HG03159 (cell line): Measurements from ENCODE around the gene BDNF.

Experiments used
- ATAC-seq: cut with Tn5 transposase; IDR thresholded peaks from one replicate; pipeline ENCODE4 v1.9.1; 2021; ENCODE audit warnings: mild to moderate bottlenecking, moderate library complexity; ENCODE audit not compliant: unreplicated experiment

The BDNF gene

DNA sequence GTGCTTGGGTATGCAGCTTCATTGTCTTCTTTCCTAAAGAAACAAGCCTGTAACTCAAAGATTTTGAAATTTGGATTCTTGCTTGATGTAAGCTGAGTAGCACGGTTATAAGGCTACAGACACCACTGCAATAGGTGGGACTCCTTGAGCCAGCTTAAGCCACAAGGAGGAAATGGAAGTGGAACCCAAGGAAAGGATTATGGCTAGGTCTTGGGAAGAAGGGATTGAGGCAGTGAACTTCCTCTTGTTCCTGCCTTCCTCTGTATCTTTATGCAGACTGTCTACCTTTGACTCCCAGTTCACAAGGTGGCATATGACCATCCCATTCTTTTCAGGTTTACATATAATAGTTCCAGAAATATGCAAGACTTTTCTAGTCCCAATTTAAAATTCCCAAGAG, 72.3 kb downstream of the BDNF start:
- ATAC-seq = no peak

DNA sequence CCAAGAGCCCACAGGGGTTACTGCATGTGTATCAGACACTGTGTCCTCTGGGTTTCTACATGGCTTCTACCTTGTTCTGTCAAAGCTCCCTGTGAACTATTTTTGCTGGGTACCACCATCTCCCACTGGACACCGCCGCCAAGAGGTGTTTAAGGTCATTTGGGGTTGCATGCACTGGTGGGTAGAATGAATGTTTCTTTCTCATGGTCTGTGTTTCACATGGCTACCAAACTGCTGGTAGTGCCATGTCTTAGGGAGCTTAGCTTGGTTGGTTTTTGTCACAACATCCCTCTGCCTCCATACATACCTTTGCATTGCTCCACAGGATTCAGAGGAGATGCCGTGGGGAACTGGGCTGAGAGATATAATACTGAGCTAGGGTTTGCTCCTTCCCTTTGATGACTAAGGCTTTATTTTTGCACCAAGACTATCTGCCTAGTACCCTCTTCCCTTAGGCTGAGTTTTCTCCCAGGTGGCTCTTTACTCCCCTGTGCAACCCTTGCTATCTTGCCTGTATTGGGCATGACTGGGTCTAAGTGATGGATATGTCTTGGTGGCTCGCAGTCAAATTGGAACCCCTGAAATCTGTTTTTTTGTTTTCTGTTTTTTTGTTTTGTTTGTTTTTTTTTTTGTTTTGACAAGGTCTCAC, 73.2 kb downstream of the BDNF start:
- no peak for ATAC-seq

DNA sequence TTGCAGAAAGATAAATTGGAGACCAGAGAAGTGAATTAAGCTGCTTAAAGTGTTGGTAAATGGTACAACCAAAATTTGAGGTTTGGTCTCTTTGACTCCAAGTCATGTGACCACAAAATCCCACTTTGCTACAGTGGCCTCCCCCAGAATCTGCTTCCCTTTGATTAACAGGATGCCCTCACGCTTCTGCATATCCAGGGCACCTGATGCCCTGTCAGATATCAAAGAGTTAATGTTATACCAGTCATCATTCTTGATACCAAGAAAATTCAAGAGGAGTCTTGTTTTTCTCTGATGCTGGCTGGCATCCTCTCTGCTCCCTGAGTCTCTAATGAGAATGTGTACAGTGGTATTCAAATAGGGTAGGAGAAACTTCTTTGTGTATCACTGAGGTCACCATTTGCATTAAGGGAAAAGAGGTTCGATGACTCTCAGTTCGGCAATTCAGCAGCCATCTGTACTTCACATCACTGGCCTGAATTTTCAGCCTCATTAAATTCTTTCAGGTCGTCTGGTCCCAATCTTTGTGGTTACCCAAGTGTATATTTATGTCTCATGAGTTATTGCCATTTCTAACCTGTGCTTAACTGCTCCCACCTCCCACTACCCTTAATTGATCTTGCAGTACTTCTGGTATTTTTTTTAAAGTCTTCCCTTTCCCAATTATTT, 73.9 kb downstream of the BDNF start:
- ATAC-seq = no peak

DNA sequence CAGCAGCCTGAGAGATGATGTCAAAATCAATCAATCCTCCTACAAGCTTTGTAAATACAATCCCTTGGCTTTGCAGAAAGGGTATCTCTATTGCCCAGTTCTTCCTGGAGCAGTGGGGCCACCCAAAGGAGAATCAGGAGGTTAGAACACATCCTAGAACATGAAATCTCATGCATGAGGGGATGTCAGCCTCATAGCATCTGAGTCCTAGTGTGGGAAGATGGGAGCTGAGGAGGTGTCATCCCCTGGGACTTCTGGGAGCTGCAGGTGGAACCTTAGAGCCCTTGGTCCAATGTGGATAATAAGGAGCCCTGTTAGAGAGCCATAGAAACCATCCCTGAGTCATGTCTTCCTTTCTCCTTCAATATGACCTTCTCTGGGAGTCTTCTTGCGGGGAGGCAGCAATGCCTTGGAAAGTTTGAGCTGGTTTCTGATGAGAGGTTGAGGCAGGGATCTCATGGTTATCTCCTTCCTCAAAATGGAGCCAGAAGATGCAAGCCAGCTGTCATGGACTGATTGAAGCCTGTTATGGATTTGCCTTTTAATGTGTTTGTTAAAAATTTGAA, 74.8 kb downstream of the BDNF start:
- no peak for ATAC-seq

DNA sequence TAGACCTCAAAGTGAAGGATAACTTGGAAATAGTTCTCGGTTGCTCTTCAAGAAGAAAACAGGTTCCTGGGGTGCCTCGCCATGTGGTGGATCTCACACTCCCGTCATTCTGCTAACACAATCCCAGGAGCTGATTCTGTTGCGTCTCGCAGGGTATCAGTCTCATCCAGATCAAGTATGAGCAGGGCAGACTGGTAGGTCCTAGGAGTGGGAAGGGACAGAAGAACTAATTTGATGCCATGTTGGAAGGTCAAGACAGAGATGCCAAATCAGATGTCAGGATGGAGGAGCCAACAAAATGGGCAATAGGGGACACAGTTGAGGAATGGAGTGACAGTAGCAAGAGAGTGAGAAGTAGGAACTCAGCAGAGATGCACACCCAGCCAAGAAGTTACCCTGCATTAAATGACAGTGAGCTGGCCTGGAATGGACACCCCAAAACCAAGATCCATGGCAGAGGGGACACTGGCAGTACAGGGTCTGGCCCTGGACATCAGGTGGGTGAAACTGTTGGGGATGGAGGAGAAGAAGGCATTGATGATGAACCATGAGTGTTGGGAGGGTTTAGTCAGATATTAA, 76.2 kb downstream of the BDNF start:
- ATAC-seq = no peak

DNA sequence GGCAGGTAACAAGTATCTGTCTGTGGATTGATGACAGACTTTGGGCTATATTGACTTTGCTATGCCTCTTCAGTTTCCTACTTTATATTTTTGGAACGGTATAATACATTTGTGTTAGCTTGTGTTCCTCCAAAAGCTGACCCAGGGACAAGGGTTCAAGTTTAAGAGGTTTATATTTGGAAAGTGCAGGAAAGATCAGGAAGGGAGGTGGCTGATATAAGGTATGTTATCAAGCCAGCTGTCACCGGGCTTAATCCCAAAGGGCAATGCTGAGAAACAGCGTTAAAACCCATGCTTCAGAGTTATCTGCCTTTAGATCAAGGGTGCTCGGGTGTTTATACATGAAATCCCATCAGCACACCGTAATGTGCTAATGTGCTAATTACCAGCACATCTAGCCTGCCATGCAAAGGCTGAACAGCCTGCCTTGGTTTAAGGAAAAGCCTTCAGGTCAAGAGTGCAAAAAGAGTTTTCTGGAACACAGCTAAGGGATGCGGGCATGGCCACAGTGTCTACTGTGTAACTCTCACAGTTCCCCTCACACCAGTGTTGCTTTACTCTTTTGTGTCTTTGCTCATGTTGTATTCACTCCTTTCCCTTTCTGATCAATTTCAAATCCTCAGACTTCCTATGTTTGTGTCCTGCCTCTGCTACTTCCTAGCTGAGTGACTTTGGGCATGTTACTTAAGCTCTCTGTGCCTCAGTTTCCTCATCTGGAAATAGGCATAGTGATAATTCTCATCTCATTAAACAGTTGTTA, 77.5 kb downstream of the BDNF start:
- no peak for ATAC-seq

DNA sequence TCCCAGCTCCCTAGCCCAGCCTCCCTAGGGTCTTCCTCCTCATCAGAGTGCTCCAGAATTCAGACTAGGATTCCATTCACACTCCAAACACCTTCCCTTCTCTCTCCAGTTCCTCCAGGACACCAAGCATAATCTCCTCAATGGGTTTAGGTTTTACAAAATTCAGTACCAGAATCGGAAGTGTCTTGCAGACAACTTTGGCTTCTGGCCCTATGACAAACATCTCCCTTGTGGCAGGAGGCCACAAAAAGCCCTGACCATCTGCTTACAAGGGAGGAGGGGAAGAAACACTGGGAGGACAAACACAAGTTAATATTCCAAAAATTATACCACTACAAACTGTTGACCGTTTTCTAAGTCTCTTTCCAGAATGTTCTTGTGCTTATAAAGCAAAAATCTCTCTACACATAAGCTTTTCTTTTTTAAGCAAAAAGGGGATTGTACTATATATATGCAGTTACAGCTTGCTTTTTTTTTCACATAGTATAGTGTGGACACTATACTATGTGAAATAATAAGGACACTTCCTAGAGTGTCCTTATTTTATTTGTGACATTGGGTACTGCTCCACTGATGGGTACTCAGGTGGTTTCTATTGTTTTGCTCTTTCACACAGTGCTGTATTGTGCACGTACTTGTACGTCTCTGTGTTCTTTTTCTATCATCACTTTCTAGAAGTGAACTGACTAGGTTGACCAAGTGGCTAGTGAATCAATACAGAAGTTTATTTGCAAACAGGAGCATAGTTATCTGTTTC, 78.7 kb downstream of the BDNF start:
- ATAC-seq = no peak

DNA sequence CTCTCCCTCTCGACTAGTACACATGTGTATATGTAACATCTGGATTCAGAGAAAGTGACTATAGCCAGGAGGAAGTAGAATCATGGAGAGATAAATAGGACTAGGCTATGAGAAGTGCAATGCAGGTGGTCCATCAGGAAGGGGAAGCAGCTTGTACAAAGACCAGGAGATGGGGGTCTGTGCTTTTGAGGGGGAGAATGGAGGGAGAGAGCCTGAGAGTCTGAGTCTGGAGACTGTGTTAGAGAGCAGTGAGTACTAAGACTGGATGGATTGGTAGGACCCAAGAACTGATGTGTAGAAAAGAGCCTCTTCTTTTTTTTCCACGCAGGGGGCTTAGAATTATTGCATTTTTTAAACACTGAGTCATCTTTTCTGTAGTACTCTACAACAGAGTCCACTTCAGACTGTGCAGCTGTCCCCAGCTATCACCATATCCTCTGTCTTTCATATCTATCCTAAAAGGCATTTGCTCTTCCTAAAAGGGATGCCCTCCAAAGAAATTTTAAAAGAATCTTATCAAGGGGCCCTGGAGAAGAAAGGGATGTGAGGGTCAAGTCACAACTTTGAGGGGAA, 80.4 kb downstream of the BDNF start:
- ATAC-seq = no peak

DNA sequence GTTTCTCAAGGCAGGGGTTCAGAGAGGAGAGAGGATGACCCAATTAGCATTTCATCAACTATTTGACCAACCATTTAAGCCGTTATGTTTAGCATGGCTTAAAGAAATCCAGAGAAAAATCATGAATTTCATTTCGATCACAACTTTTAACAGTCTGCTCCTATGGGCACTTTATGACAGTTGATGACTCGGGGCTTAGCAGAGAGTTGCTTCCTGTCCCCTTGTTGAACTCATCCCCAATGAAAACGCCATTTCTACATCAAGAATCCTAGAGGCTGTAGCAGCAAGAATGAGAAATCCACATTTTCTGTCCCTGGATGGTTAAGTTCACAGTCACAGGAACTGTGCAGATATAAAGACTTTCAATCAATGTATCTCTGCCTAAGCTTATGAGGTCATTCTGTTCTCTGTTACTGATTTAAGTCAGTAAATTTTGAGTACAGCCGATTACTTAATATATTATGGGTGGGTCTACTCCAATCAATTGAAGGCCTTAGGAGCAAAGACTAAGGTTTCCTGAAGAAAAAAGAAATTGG, 81.1 kb downstream of the BDNF start:
- ATAC-seq = no peak

DNA sequence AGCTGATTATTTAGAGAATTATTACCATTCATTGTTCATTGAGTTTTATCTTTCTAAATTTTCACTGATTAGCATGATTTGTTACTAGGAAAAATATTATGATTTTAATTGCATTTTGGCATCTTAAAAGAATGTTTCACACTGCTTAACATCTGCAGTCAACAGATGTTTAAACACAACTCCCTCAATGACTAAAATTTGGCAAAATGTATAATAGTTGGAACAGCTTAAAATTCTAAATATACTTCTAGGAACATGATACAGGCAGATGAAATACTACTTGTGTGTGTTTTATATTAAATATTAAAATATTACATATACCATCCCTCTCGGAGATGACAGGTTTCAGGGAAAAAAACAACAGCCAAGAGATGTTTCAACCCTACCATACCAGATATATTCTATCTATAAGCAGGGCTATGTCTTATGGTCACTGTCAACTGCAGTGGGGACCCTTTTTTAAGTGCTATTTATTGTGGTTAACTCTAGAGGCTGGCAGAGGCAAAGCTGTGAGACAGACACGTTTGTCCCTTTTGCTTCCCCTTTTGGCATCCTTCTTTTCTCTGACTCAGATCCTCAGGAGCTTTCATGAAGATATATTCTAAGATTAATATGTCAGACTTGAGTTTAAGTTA, 81.9 kb downstream of the BDNF start:
- ATAC-seq = no peak

DNA sequence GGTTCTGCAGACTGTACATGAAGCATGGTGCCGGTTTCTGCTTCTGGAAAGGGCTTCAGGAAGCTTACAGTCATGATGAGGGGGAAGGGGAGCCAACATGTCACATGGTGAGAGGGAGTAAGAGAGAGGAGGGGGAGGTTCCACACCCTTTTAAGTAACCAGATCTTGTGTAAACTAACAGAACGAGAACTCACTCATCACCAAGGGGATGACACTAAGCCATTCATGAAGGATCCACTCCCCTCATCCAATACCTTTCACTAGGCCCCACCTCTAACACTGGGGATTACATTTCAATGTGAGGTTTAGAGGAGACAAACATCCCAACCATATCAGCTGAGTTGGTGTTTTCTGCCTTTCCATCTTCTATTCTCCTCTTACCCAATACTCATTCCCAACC, 83.5 kb downstream of the BDNF start:
- ATAC-seq = no peak

DNA sequence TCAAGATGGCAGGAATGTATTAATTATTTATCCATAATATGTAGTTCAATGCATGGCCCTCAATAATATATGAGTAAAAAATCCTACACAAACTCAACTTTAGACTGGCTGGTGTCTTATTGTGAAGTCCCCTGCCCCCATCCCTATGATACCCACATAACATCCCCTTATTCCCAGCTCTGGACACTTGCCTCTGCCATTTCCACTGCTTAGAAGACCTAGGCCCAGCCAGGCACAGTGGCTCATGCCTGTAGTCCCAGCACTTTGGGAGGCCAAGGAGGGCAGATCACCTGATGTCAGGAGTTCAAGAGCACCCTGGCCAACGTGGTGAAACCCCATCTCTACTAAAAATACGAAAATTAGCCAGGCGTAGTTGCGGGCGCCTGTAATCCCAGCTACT, 84.4 kb downstream of the BDNF start:
- no peak for ATAC-seq

DNA sequence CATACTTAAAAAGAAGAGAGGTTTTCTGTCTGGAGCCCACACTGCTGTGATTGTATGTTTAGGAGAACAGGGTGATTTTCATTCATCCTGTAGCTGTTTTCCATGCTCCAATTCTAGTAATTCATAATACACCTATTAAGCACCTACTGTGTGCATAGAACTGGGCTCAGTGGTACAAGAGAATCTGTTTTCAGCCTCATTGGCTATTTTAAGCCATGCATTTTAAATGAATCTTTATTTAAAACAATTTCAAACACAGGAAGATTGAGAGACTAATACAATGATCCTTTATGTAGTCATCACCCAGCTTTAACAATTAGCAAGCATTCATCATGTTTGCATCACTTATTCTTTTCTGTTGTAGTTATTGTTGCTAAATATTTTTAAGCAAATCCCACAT, 86.2 kb downstream of the BDNF start:
- ATAC-seq = no peak

DNA sequence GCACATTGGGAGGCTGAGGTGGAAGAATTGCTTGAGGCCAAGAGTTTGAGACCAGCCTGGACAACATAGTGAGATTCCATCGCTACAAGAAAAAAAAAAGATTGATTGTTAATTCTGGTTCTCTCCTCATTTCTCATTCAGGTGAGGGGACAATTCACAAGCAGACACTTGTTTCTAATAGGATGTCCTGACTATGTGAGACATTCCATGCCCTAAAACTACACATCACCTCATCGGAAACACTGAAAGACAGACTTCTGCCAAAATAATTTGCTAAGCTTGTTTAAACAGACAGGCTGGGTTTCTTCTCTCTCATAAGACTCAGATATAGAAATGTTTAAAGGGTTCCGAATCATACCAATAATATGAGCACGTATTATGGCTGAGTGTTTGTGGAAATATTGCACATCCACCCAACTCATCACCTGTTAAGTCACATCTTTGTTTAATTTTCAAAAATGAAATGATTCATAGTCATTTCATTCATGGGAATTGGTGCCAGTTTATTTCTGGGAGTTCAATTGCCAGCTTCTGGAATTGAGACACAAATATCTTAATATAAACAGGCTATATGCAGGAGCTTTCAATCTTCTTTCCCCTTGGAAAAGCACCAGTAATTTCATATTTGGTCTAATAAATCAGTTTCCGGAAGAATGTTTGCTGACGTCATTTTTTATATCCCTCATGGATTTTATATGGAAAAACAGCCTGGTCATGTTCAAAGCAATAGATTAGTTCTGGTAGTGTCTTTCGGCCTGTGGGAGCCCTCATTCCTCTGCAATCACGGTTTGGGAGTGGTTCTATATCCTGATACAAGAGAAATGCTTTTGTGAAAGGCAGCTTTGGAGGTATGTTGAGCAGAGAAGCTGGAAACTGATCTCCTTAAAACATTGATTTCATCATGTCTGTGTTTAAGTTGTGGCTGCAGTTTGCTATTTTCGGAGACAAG, 87.0 kb downstream of the BDNF start:
- no peak for ATAC-seq

DNA sequence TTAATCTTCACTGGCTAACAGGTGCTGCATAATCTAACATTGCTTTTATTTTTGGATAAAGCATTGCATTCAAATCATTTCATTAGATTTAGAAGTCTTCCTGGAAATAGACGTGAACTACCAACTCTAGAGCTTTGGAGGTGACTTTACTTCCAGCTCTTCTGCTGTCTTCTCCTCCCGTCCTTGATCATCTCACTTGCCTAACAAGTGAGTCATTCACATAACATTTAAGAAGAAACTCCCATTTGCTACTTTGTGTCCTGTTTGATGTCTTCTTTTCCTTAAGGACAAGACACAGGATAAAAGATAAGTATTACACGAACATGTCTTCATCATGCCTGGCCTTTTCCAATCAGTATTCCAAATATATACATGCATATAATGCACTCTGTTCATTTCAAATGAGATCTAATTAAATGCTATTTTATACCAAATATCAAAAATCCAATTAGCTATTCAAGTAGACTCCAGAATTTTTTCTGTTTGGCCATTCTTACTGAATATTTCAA, 88.3 kb downstream of the BDNF start:
- ATAC-seq = no peak

DNA sequence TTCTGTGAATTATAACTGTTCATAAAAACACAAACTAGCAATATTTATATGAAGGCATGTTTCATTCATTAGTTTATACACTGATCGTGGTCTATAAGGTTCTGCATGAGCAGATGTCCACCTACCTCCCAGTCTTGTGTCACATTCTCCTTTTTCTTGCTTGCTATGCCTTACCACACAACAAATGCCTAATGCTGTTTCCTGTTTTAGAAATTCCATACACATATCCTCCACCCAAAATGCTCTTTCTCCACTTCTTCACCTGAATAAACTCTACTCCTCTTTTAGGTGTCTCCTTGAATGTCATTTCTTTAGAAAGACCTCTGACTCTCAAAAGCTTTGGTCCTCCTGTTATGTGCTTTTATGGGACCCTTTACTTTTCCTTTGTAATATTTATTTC, 88.9 kb downstream of the BDNF start:
- no peak for ATAC-seq

DNA sequence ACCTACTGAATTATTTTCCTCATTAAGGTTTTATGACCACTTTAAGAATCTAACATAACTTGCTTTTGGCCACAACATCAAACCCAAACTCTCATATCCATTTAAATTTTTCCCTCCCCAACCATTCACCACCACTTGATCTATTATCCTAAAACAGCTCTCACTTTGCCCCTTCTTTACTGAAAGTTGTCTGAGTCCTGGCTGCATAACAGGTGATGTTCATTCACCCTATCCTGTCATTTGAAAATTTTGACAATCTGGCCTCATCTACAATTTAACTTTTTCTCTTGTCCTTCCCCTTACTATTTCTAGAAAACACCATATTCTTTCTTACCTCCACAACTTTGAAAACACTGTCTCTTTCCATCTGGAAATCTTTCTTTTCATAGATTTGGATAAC, 89.3 kb downstream of the BDNF start:
- ATAC-seq = no peak

DNA sequence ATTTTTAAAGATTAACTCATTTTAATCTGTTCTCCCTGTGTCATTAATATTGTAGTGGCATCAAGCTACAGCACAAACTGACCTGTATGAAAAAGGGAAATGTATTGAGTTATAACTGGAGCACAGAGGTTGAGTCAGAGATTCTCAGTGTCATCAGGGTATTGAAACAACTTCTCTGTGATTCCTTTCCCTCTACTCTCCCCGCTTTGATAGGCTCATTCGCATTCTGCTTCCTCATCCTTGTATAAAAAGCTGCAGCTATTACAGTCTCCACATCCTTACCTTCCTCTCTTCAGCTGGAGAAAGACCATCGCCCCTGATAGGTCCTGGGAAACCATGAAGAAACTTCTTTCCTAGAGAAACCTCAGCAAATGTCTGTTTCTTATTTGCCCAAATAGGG, 90.0 kb downstream of the BDNF start:
- ATAC-seq = no peak
